MG63 (cell line): ENCODE results near the gene SPAG4. TPM values are rescaled to one million over a fixed set of nuclear protein-coding genes. Genes with fewer than 3 reads are reported as not detected.
A peak's percentile ranks its signal among the peaks of the same experiment; 100 is the strongest.

ENCODE experiments used
- DNase-seq: peaks from one replicate; pipeline ENCODE4 v3.0.0-alpha.2; 2020
- H3K27me3 ChIP-seq: fragments of 250-450 bp; sonication (Bioruptor Pico); 2 replicates; pipeline ENCODE4 v1.5.1; 2020; ENCODE audit warnings: mild to moderate bottlenecking, moderate library complexity
- H3K36me3 ChIP-seq: fragments of 250-450 bp; sonication (Bioruptor Pico); 2 replicates; pipeline ENCODE4 v1.5.1; 2020; ENCODE audit warnings: mild to moderate bottlenecking, moderate library complexity
- H3K4me3 ChIP-seq: fragments of 250-450 bp; sonication (Bioruptor Pico); 2 replicates; pipeline ENCODE4 v1.5.1; 2020; ENCODE audit warnings: mild to moderate bottlenecking, moderate library complexity
- H3K9me3 ChIP-seq: fragments of 250-450 bp; sonication (Bioruptor Pico); 2 replicates; pipeline ENCODE4 v1.5.1; 2020; ENCODE audit warnings: mild to moderate bottlenecking, moderate library complexity
- total RNA-seq: library from RNA; depleted of rRNA; stranded (reverse); fragments of >200 nt; shearing (Covaris generic); gene quantifications from 2 replicates; pipeline ENCODE4 v1.2.3, GENCODE V29; 2014; ENCODE audit warnings: low replicate concordance

Gene SPAG4
- total RNA-seq, 1 experiment from 2014 or later: 1.4 TPM

GRCh38 chr20:35611482-35611881, 4.1 kb upstream of the SPAG4 start:
- Histone ChIP-seq H3K9me3 (no peaks in the 10 kb centered on the region), H3K27me3 (no peaks in the 10 kb centered on the region), H3K36me3 (no peaks in the 10 kb centered on the region), H3K4me3 (no peak overlapping the region)
- no peak for DNase-seq

GRCh38 chr20:35616465-35617396, 1.1 kb downstream of the SPAG4 start:
- H3K36me3 ChIP-seq: peaks cover 6% of the 10 kb centered on the region
- no peaks in the 10 kb centered on the region for H3K9me3 ChIP-seq
- H3K27me3 ChIP-seq: no peaks in the 10 kb centered on the region
- DNase-seq: peak; percentile 89
- H3K4me3 ChIP-seq: peak overlapping the region; percentile 46

GRCh38 chr20:35617397-35618262, 2.0 kb downstream of the SPAG4 start:
- H3K9me3 ChIP-seq: no peaks in the 10 kb centered on the region
- H3K27me3 ChIP-seq: no peaks in the 10 kb centered on the region
- H3K4me3 ChIP-seq: peak overlapping the region; percentile 46
- H3K36me3 ChIP-seq: peaks cover 15% of the 10 kb centered on the region
- peak; percentile 75 for DNase-seq

- H3K27me3 ChIP-seq: no peaks in the 10 kb centered on the region
- no peak for DNase-seq
- H3K4me3 ChIP-seq: no peak overlapping the region
- H3K9me3 ChIP-seq: no peaks in the 10 kb centered on the region
- H3K36me3 ChIP-seq: peaks cover 21% of the 10 kb centered on the region
Measured at GRCh38 chr20:35618263-35619131, 2.9 kb downstream of the SPAG4 start.

DNA sequence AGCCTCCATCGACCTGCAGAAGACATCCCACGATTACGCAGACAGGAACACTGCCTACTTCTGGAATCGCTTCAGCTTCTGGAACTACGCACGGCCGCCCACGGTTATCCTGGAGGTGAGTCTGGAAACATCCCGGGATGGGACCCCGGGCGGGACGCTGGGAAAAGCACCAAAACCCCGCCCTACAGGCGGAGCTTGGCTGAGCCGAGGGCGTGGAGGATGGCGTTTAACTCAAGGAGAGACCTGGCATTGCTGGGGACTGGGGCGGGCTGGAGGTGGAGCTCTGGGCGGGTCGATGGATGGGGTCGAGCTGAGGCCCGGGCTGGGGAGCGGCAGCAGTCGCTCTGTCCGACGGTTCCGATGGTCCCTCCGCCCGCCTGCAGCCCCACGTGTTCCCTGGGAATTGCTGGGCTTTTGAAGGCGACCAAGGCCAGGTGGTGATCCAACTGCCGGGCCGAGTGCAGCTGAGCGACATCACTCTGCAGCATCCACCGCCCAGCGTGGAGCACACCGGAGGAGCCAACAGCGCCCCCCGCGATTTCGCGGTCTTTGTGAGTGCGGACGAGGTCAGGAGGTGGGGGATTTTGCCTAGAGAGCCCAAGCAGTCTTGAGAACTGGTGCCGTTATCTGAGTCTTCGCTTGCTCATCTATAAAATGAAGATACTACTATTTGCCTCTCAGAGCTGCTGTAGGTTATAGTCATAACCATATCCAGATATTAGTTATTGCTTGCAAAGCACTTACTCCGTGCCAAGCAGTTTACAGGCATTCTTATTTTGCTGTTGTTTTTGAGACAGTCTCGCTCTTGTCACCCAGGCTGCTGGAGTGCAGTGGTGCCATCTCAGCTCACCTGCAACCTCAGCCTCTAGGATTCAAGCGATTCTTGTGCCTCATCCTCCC, 3.8 kb downstream of the SPAG4 start:
- H3K27me3 ChIP-seq: no peaks in the 10 kb centered on the region
- DNase-seq: peak; percentile 68
- peaks cover 22% of the 10 kb centered on the region for H3K36me3 ChIP-seq
- H3K4me3 ChIP-seq: no peak overlapping the region
- no peaks in the 10 kb centered on the region for H3K9me3 ChIP-seq

GRCh38 chr20:35620818-35621559, 5.4 kb downstream of the SPAG4 start:
- Histone ChIP-seq H3K4me3 (no peak overlapping the region), H3K27me3 (no peaks in the 10 kb centered on the region), H3K36me3 (peaks cover 36% of the 10 kb centered on the region), H3K9me3 (no peaks in the 10 kb centered on the region)
- DNase-seq: no peak

- Histone ChIP-seq H3K4me3 (no peak overlapping the region), H3K36me3 (peaks cover 42% of the 10 kb centered on the region), H3K9me3 (no peaks in the 10 kb centered on the region), H3K27me3 (no peaks in the 10 kb centered on the region)
- no peak for DNase-seq
Measured at GRCh38 chr20:35621560-35621946, 5.9 kb downstream of the SPAG4 start.

GRCh38 chr20:35625584-35626385, 10.2 kb downstream of the SPAG4 start:
- no peaks in the 10 kb centered on the region for H3K27me3 ChIP-seq
- H3K36me3 ChIP-seq: peaks cover 76% of the 10 kb centered on the region
- no peak overlapping the region for H3K4me3 ChIP-seq
- no peak for DNase-seq
- H3K9me3 ChIP-seq: no peaks in the 10 kb centered on the region

DNA sequence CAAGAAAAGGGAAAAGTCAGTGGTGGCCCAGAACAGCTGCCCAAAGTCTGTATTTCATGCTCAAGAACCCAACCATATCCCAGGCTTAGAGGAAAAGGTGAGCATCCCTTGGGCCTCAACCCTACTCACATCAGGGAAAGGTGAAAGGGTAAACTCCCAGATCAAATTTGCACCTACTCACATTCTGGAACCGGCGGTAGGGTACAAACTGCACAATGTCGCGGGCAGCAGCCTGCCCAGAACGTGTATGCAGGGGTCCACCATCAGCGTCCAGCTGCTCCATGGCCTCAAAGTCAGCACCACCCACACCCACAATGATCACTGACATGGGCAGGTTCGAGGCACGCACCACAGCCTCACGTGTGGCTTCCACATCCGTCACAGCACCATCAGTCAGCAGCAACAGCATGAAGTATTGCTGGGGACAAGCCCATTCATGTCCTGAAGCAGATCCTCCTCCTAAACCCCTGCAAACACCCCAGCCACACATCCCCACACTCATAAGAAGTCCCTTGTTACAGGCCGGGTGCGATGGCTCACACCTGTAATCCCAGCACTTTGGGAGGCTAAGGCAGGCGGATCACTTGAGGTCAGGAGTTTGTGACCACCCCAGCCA, 10.9 kb downstream of the SPAG4 start:
- Histone ChIP-seq H3K27me3 (no peaks in the 10 kb centered on the region), H3K4me3 (no peak overlapping the region), H3K36me3 (peaks cover 80% of the 10 kb centered on the region), H3K9me3 (no peaks in the 10 kb centered on the region)
- no peak for DNase-seq

GRCh38 chr20:35627121-35627520, 11.5 kb downstream of the SPAG4 start:
- Histone ChIP-seq H3K27me3 (no peaks in the 10 kb centered on the region), H3K9me3 (no peaks in the 10 kb centered on the region), H3K4me3 (no peak overlapping the region), H3K36me3 (peaks cover 80% of the 10 kb centered on the region)
- DNase-seq: no peak

DNA sequence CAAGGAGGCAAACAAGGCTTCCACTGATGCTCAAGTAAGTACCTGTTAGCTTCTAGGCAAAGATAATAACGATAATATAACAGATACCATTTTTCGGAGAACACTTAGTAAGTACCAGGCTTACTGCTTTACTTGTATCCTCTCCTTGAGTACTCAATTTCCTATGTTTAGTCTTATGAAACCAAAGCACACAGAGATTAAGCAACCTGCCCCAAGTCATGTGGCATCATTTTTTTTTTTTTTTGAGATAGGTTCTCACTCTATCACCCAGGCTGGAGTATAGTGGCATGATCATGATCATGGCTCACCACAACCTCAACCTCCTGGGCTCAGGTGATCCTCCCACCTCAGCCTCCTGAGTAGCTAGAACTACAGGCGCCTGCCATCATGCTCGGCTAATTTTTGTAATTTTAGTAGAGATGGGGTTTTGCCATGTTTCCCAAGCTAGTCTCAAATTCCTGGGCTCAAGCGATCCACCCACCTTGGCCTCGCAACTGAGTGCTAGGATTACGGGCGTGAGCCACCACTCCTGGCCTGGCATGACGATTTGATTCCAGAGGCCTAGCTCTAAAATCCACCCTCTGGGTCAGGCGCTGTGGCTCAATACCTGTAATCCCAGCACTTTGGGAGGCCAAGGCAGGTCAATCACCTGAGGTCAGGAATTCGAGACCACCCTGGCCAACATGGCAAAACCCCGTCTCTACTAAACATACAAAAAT, 14.0 kb downstream of the SPAG4 start:
- Histone ChIP-seq H3K36me3 (peaks cover 82% of the 10 kb centered on the region), H3K9me3 (no peaks in the 10 kb centered on the region), H3K4me3 (no peak overlapping the region), H3K27me3 (no peaks in the 10 kb centered on the region)
- no peak for DNase-seq

GRCh38 chr20:35630636-35631035, 15.0 kb downstream of the SPAG4 start:
- no peak for DNase-seq
- Histone ChIP-seq H3K9me3 (no peaks in the 10 kb centered on the region), H3K36me3 (peaks cover 72% of the 10 kb centered on the region), H3K4me3 (no peak overlapping the region), H3K27me3 (no peaks in the 10 kb centered on the region)

DNA sequence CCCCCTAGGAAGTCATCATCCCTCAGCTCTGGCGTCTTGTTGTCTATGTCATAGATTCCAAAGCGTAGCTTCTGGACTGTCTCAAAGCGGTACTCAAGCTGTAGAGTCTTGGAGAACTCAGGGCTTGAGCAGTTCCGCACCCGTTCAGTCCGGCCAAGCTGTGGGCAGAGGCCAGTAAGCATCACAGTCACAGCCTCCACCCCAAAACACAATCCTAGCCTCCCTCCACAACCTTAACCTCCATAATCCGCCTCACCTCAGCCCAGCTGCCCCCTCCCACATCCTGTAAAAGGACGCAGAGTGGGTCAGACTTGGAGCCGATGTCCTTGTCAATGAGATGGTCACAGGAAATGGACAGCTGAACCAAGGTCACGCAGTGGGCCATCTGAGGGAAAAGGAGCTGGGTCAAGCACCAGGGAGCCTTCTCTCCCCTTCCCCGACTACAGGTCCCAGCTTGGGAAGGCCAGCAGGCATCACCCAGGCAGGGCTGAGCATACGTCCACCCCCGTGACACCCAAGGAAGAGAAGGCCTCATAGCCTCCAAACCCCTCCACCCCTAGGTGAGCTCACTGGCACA, 17.0 kb downstream of the SPAG4 start:
- Histone ChIP-seq H3K36me3 (peaks cover 58% of the 10 kb centered on the region), H3K9me3 (no peaks in the 10 kb centered on the region), H3K27me3 (no peaks in the 10 kb centered on the region), H3K4me3 (no peak overlapping the region)
- no peak for DNase-seq
